HepG2 (cell line): ENCODE data around the gene VILL.
"Not testable (repeated sequence)": the region's sequence is repeated elsewhere in the genome, so short reads cannot be mapped to it uniquely, and the experiment has no call there.

Experiments used
- CTCF ChIP-seq: sonication (generic); formaldehyde crosslinking; IDR thresholded peaks from 2 replicates; pipeline ENCODE4 v1.5.0; 2020; ENCODE audit warnings: mild to moderate bottlenecking, missing genetic modification reagents, moderate library complexity
- ESRRA ChIP-seq: sonication (generic); formaldehyde crosslinking; IDR thresholded peaks from 2 replicates; pipeline ENCODE4 v1.5.1; 2020; ENCODE audit warnings: mild to moderate bottlenecking, low read depth, missing genetic modification reagents
- EZH2 ChIP-seq: conservative IDR thresholded peaks from 2 replicates; pipeline ENCODE4 v1.6.1; 2012; ENCODE audit warnings: mild to moderate bottlenecking, low read depth, low read length, moderate library complexity
- HINFP ChIP-seq: sonication (generic); formaldehyde crosslinking; IDR thresholded peaks from 2 replicates; pipeline ENCODE4 v1.4.0; 2020; ENCODE audit warnings: low read depth, mild to moderate bottlenecking, missing genetic modification reagents
- MNT ChIP-seq: fragments of 450-650 bp; IDR thresholded peaks from 2 replicates; pipeline ENCODE4 v1.6.1; 2016
- REPIN1 ChIP-seq: sonication (generic); formaldehyde crosslinking; IDR thresholded peaks from 2 replicates; pipeline ENCODE4 v1.8.0; 2022; ENCODE audit warnings: missing genetic modification reagents, low read depth, mild to moderate bottlenecking, borderline replicate concordance
- THRA ChIP-seq: sonication (generic); formaldehyde crosslinking; IDR thresholded peaks from 2 replicates; pipeline ENCODE4 v1.4.0; 2020; ENCODE audit warnings: missing genetic modification reagents, borderline replicate concordance
- ZNF777 ChIP-seq: sonication (generic); formaldehyde crosslinking; IDR thresholded peaks from 2 replicates; pipeline ENCODE4 v1.4.0; 2020; ENCODE audit warnings: missing genetic modification reagents

GRCh38 chr3:37972056-37972455, 18.5 kb upstream of the VILL start:
- TF ChIP-seq CTCF (CRISPR knock-in tag); HINFP (CRISPR knock-in tag); MNT; THRA (CRISPR knock-in tag); ESRRA (CRISPR knock-in tag); REPIN1 (CRISPR knock-in tag); EZH2; ZNF777 (CRISPR knock-in tag): not testable (repeated sequence)
